GM18873 (cell line): ENCODE measurements around the gene CLOCK.
A peak's percentile ranks its signal among the peaks of the same experiment; 100 is the strongest.

Source experiments
- ATAC-seq: cut with Tn5 transposase; IDR thresholded peaks from one replicate; pipeline ENCODE4 v1.9.1; 2021; ENCODE audit warnings: mild to moderate bottlenecking, moderate library complexity, moderate number of reproducible peaks; ENCODE audit not compliant: unreplicated experiment, low FRiP score

CLOCK gene

GRCh38 chr4:55386840-55387239 is 159.9 kb downstream of the CLOCK start:
- ATAC-seq, result no peak

- ATAC-seq, result peak; percentile 68
These were observed 160.6 kb downstream of the CLOCK start for GRCh38 chr4:55386073-55386472.

GRCh38 chr4:55385201-55385649 is 161.5 kb downstream of the CLOCK start:
- ATAC-seq, result no peak

GRCh38 chr4:55382488-55383003 is 164.2 kb downstream of the CLOCK start:
- no peak for ATAC-seq

GRCh38 chr4:55381502-55381901 is 165.2 kb downstream of the CLOCK start:
- ATAC-seq, result no peak

GRCh38 chr4:55380576-55380975 is 166.1 kb downstream of the CLOCK start:
- no peak for ATAC-seq

- no peak for ATAC-seq
These were observed 167.9 kb downstream of the CLOCK start for GRCh38 chr4:55378617-55379467.
